CD14-positive monocyte (primary cell): ENCODE data around the gene KMT2B. TPM values are rescaled to one million over a fixed set of nuclear protein-coding genes. Genes with fewer than 3 reads are reported as not detected.

Experiments
- DNase-seq, 3 donors: peaks; one replicate each; pipeline ENCODE4 v3.0.0-alpha.2; 2011 to 2022
- H2AFZ ChIP-seq: 2 replicates; pipeline ENCODE4 v1.6.0; 2012; ENCODE audit warnings: mild to moderate bottlenecking, low read depth, low read length, inconsistent platforms; ENCODE audit not compliant: insufficient read depth, poor library complexity, severe bottlenecking
- H3K27ac ChIP-seq, 2 donors: 1 replicate in 1 of 2; 2 replicates in 1 of 2; pipeline ENCODE4 v1.5.1; 2012 to 2013; ENCODE audit warnings: low read length in 2 of 2, control low read depth in 1 of 2, inconsistent platforms in 1 of 2, low read depth in 1 of 2, mild to moderate bottlenecking in 1 of 2
- H3K27me3 ChIP-seq, 2 donors: one replicate each; pipeline versions ENCODE4 v1.6.0 to v1.6.1; 2011 to 2013; ENCODE audit warnings: low read length in 2 of 2; ENCODE audit not compliant: control insufficient read depth in 2 of 2, insufficient read depth in 2 of 2
- H3K36me3 ChIP-seq, 2 donors: replicated peaks in 1 of 2; 1 replicate in 1 of 2; 2 replicates in 1 of 2; pipeline versions ENCODE4 v1.5.1 to v1.6.1; 2012 to 2013; ENCODE audit warnings: low read length in 2 of 2, control low read depth in 1 of 2, inconsistent platforms in 1 of 2, mild to moderate bottlenecking in 1 of 2; ENCODE audit not compliant: insufficient read depth in 2 of 2, control insufficient read depth in 1 of 2
- H3K4me1 ChIP-seq, 2 donors: 1 replicate in 1 of 2; 2 replicates in 1 of 2; pipeline versions ENCODE4 v1.5.1 to v1.6.1; 2012 to 2013; ENCODE audit warnings: low read length in 2 of 2, control low read depth in 1 of 2, inconsistent platforms in 1 of 2, mild to moderate bottlenecking in 1 of 2, moderate library complexity in 1 of 2; ENCODE audit not compliant: insufficient read depth in 2 of 2, control insufficient read depth in 1 of 2
- H3K4me2 ChIP-seq: replicated peaks from 2 replicates; pipeline ENCODE3; 2012; ENCODE audit warnings: low read length, moderate library complexity, mild to moderate bottlenecking; ENCODE audit not compliant: poor library complexity, severe bottlenecking; ENCODE audit errors: extremely low read depth
- H3K4me3 ChIP-seq, 3 experiments: fragments of 200-600 bp in 1 of 3; sonication (generic) in 1 of 3; replicated peaks in 1 of 3; 1 replicate in 2 of 3; 2 replicates in 1 of 3; pipeline ENCODE4 v1.5.1; 2011 to 2013; ENCODE audit warnings: low read length in 3 of 3, mild to moderate bottlenecking in 3 of 3, control low read depth in 2 of 3, low read depth in 2 of 3, inconsistent platforms in 1 of 3, moderate library complexity in 1 of 3
- H3K79me2 ChIP-seq: 2 replicates; pipeline ENCODE4 v1.6.0; 2012; ENCODE audit warnings: mild to moderate bottlenecking, control low read depth, inconsistent platforms, low read length, moderate library complexity; ENCODE audit not compliant: insufficient read depth
- H3K9ac ChIP-seq: 2 replicates; pipeline ENCODE4 v1.6.0; 2017; ENCODE audit warnings: low read length, mild to moderate bottlenecking; ENCODE audit not compliant: insufficient read depth, poor library complexity, severe bottlenecking
- H3K9me3 ChIP-seq, 2 donors: replicated peaks in 1 of 2; 1 replicate in 1 of 2; 2 replicates in 1 of 2; pipeline versions ENCODE4 v1.5.1 to v1.6.1; 2012 to 2013; ENCODE audit warnings: low read length in 2 of 2, control low read depth in 1 of 2; ENCODE audit not compliant: control insufficient read depth in 1 of 2, insufficient read depth in 1 of 2
- H4K20me1 ChIP-seq: 2 replicates; pipeline ENCODE4 v1.6.0; 2012; ENCODE audit warnings: mild to moderate bottlenecking, low read length, control low read depth, moderate library complexity; ENCODE audit not compliant: insufficient read depth
- H3K27ac Mint-ChIP-seq, 7 donors: one replicate each; pipeline ENCODE4 v1.8.0; 2020; ENCODE audit warnings: mild to moderate bottlenecking in 7 of 7, mixed read lengths in 7 of 7, moderate library complexity in 6 of 7, inconsistent platforms in 2 of 7
- H3K27me3 Mint-ChIP-seq, 3 donors: one replicate each; pipeline ENCODE4 v1.8.0; 2021 to 2022; ENCODE audit warnings: low read depth in 3 of 3, mild to moderate bottlenecking in 3 of 3, mixed read lengths in 3 of 3, moderate library complexity in 3 of 3, inconsistent platforms in 1 of 3
- H3K36me3 Mint-ChIP-seq, 2 donors: one replicate each; pipeline ENCODE4 v1.8.0; 2020; ENCODE audit warnings: mixed read lengths in 2 of 2, inconsistent platforms in 1 of 2, mild to moderate bottlenecking in 1 of 2
- H3K4me1 Mint-ChIP-seq: one replicate; pipeline ENCODE4 v1.8.0; 2020; ENCODE audit warnings: mild to moderate bottlenecking, mixed read lengths
- H3K4me3 Mint-ChIP-seq, 2 donors: one replicate each; pipeline ENCODE4 v1.8.0; 2020; ENCODE audit warnings: mild to moderate bottlenecking in 2 of 2, mixed read lengths in 2 of 2, moderate library complexity in 1 of 2
- H3K9me3 Mint-ChIP-seq, 7 donors: one replicate each; pipeline ENCODE4 v1.8.0; 2020 to 2022; ENCODE audit warnings: mixed read lengths in 7 of 7, mild to moderate bottlenecking in 6 of 7, moderate library complexity in 6 of 7, inconsistent platforms in 2 of 7
- WGBS: methylation state at CpG from one replicate; pipeline ENCODE4 v1.1.5; 2013; ENCODE audit warnings: missing lambda C conversion rate; ENCODE audit not compliant: insufficient coverage; 5-methylcytosine and 5-hydroxymethylcytosine counted together
- intact Hi-C, 2 donors: fragments of 100-400 bp; cut with micrococcal nuclease; formaldehyde crosslinking; loops; one replicate each; pipeline versions ENCODE4 v1.15.0 to v1.15.1; 2023
- polyA plus RNA-seq, 3 donors: library from polyadenylated mRNA; depleted of rRNA in 1 of 3; unstranded in 2 of 3; stranded (reverse) in 1 of 3; fragments of 300-500 nt in 2 of 3; fragments of >200 nt in 1 of 3; fragmentation: Illumina TruSeq in 2 of 3; gene quantifications; 1 replicate in 2 of 3; 2 replicates in 1 of 3; pipeline ENCODE4 v1.2.3, GENCODE V29; 2012 to 2021
- TF ChIP-seq, protein P1 (sequence below): fragments of 200-600 bp; IDR thresholded peaks from one replicate; pipeline ENCODE4 v1.8.0; 2022; ENCODE audit warnings: antibody characterized with exemption, mild to moderate bottlenecking

Gene KMT2B
- polyA plus RNA-seq, 3 donors, result 0.32 to 63.6 (median 0.65) TPM

DNA sequence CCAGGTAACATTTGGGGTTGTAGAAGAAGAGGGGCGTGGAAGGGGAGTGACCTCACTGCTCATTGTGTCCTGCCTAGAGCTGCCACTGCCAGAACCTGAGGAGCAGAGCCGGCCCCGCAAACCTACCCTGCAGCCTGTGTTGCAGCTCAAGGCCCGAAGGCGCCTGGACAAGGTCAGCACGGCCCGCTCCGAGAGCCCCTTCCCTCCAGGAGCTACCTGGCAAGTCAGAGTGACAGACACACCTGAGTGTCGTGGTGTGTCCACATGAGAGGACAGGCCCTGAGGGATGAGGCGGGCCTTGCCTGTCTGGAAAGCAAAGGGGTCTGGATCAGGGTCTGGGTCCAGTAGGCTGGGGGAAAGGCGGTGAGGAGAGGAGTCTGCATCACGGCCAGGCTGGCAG is 6.8 kb downstream of the KMT2B start:
- Histone ChIP-seq H3K27me3 (no peaks in the 10 kb centered on the region), H2AFZ (no peak overlapping the region), H3K9ac (no peak overlapping the region), H3K4me1 (peaks cover 0 to 5% of the 10 kb centered on the region in 2 donors), H3K27ac (no peak overlapping the region), H3K9me3 (no peaks in the 10 kb centered on the region), H3K4me2 (no peak overlapping the region), H4K20me1 (peaks cover 51% of the 10 kb centered on the region), H3K79me2 (peaks cover 18% of the 10 kb centered on the region), H3K4me3 (no peak overlapping the region), H3K36me3 (peaks cover 91 to 99% of the 10 kb centered on the region in 2 donors)
- intact Hi-C loops, result no loop called here
- H3K27me3 Mint-ChIP-seq, result peaks cover 0 to 2% (median 2%) of the 10 kb centered on the region in 3 donors
- WGBS, result 99% methylated on average over 9 of the region's 12 CpGs
- peaks cover 3% of the 10 kb centered on the region for H3K4me1 Mint-ChIP-seq
- peaks cover 82 to 94% of the 10 kb centered on the region in 2 donors for H3K36me3 Mint-ChIP-seq
- DNase-seq, result no peak
- peak overlapping the region in 1 of 7 donors; percentile 33 for H3K27ac Mint-ChIP-seq
- H3K4me3 Mint-ChIP-seq, result no peak overlapping the region
- no peaks in the 10 kb centered on the region for H3K9me3 Mint-ChIP-seq
- TF ChIP-seq, protein P1, sequence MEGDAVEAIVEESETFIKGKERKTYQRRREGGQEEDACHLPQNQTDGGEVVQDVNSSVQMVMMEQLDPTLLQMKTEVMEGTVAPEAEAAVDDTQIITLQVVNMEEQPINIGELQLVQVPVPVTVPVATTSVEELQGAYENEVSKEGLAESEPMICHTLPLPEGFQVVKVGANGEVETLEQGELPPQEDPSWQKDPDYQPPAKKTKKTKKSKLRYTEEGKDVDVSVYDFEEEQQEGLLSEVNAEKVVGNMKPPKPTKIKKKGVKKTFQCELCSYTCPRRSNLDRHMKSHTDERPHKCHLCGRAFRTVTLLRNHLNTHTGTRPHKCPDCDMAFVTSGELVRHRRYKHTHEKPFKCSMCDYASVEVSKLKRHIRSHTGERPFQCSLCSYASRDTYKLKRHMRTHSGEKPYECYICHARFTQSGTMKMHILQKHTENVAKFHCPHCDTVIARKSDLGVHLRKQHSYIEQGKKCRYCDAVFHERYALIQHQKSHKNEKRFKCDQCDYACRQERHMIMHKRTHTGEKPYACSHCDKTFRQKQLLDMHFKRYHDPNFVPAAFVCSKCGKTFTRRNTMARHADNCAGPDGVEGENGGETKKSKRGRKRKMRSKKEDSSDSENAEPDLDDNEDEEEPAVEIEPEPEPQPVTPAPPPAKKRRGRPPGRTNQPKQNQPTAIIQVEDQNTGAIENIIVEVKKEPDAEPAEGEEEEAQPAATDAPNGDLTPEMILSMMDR, result no peak

DNA sequence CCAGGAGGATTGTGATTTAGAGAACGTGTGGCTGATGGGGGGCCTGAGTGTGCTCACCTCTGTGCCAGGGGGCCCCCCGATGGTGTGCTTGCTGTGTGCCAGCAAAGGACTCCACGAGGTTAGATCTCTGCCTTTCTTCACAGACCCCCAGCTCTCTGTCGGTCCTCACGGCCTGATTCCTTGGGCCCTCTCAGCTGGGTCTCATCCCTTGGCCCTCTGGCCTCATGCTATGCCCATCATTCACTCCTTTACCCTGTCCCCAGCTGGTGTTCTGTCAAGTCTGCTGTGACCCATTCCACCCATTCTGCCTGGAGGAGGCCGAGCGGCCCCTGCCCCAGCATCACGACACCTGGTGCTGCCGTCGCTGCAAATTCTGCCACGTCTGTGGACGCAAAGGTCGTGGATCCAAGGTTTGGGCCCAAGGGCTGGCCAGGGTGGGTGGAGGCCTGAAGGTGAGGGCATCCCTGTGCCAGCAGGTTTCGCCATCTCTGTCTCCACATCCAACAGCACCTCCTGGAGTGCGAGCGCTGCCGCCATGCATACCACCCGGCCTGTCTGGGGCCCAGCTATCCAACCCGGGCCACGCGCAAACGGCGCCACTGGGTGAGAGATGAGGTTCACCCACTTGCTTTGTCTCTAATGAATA is 7.5 kb downstream of the KMT2B start:
- Mint-ChIP-seq H3K27me3 (peaks cover 0 to 2% (median 2%) of the 10 kb centered on the region in 3 donors), H3K36me3 (peaks cover 87 to 98% of the 10 kb centered on the region in 2 donors), H3K27ac (peak overlapping the region in 3 of 7 donors; percentile 30 to 66 (median 64)), H3K9me3 (no peaks in the 10 kb centered on the region), H3K4me3 (no peak overlapping the region), H3K4me1 (no peaks in the 10 kb centered on the region)
- Histone ChIP-seq H4K20me1 (peaks cover 49% of the 10 kb centered on the region), H3K36me3 (peaks cover 95 to 99% of the 10 kb centered on the region in 2 donors), H3K27ac (no peak overlapping the region), H3K27me3 (no peaks in the 10 kb centered on the region), H3K4me1 (no peaks in the 10 kb centered on the region), H3K9ac (no peak overlapping the region), H3K9me3 (no peaks in the 10 kb centered on the region), H3K4me2 (no peak overlapping the region), H3K79me2 (peaks cover 10% of the 10 kb centered on the region), H2AFZ (no peak overlapping the region), H3K4me3 (no peak overlapping the region)
- TF ChIP-seq, protein P1, result no peak
- 100% methylated on average over 5 of the region's 23 CpGs for WGBS
- DNase-seq, result no peak
- intact Hi-C loops, result no loop called here
